IPS-15b (cell line): ENCODE data around the gene PRPF8.
"Not testable (repeated sequence)": the region's sequence is repeated elsewhere in the genome, so short reads cannot be mapped to it uniquely, and the experiment has no call there.

ENCODE experiments used
- H3K27me3 ChIP-seq: one replicate; pipeline ENCODE4 v1.6.1; 2013; ENCODE audit warnings: low read length; ENCODE audit not compliant: control insufficient read depth, insufficient read depth
- H3K36me3 ChIP-seq: one replicate; pipeline ENCODE4 v1.6.1; 2013; ENCODE audit warnings: low read length; ENCODE audit not compliant: control insufficient read depth, insufficient read depth
- H3K4me1 ChIP-seq: one replicate; pipeline ENCODE4 v1.6.1; 2013; ENCODE audit warnings: mild to moderate bottlenecking, low read length; ENCODE audit not compliant: control insufficient read depth, insufficient read depth
- H3K4me3 ChIP-seq: one replicate; pipeline ENCODE4 v1.5.1; 2013; ENCODE audit warnings: low read depth, low read length
- H3K9ac ChIP-seq: one replicate; pipeline ENCODE4 v1.6.1; 2013; ENCODE audit warnings: low read depth, mild to moderate bottlenecking, low read length
- H3K9me3 ChIP-seq: one replicate; pipeline ENCODE4 v1.6.1; 2013; ENCODE audit warnings: mild to moderate bottlenecking, low read length; ENCODE audit not compliant: control insufficient read depth, insufficient read depth

PRPF8 gene

GRCh38 chr17:1714427-1714979 is 29.8 kb upstream of the PRPF8 start:
- no peaks in the 10 kb centered on the region for H3K27me3 ChIP-seq
- H3K4me3 ChIP-seq = peak overlapping the region; percentile 84
- peak overlapping the region; percentile 54 for H3K9ac ChIP-seq

GRCh38 chr17:1713878-1714426 is 29.3 kb upstream of the PRPF8 start:
- Histone ChIP-seq H3K27me3 (no peaks in the 10 kb centered on the region), H3K9me3 (no peaks in the 10 kb centered on the region), H3K9ac (peak overlapping the region; percentile 54), H3K4me3 (peak overlapping the region; percentile 84), H3K36me3 (peaks cover 16% of the 10 kb centered on the region), H3K4me1 (peaks cover 8% of the 10 kb centered on the region)

More at GRCh38 chr17:1714427-1714979, 29.8 kb upstream of the PRPF8 start:
- Histone ChIP-seq H3K9me3 (no peaks in the 10 kb centered on the region), H3K36me3 (peaks cover 16% of the 10 kb centered on the region), H3K4me1 (peaks cover 8% of the 10 kb centered on the region)

GRCh38 chr17:1713160-1713877 is 28.7 kb upstream of the PRPF8 start:
- H3K9ac ChIP-seq = no peak overlapping the region
- H3K9me3 ChIP-seq = no peaks in the 10 kb centered on the region
- peaks cover 8% of the 10 kb centered on the region for H3K4me1 ChIP-seq
- H3K36me3 ChIP-seq = peaks cover 16% of the 10 kb centered on the region
- peak overlapping the region; percentile 84 for H3K4me3 ChIP-seq
- no peaks in the 10 kb centered on the region for H3K27me3 ChIP-seq

- Histone ChIP-seq H3K36me3 (peaks cover 16% of the 10 kb centered on the region), H3K27me3 (no peaks in the 10 kb centered on the region), H3K4me3 (no peak overlapping the region), H3K9ac (no peak overlapping the region), H3K9me3 (no peaks in the 10 kb centered on the region), H3K4me1 (peaks cover 6% of the 10 kb centered on the region)
These were observed 27.6 kb upstream of the PRPF8 start for GRCh38 chr17:1712271-1712670.

- Histone ChIP-seq H3K9ac (no peak overlapping the region), H3K9me3 (no peaks in the 10 kb centered on the region), H3K36me3 (peaks cover 16% of the 10 kb centered on the region), H3K4me1 (peaks cover 6% of the 10 kb centered on the region), H3K27me3 (no peaks in the 10 kb centered on the region), H3K4me3 (no peak overlapping the region)
These were observed 27.1 kb upstream of the PRPF8 start for GRCh38 chr17:1711804-1712203.

- H3K9ac ChIP-seq = no peak overlapping the region
- H3K4me1 ChIP-seq = peaks cover 6% of the 10 kb centered on the region
These were observed 26.3 kb upstream of the PRPF8 start for GRCh38 chr17:1710807-1711553.

GRCh38 chr17:1709971-1710806 is 25.5 kb upstream of the PRPF8 start, which contains the start of gene TLCD2:
Gene TLCD2, minus strand, starts transcription at chr17:1710377. Its CDS starts 135 bp downstream, at chr17:1710242.
- no peaks in the 10 kb centered on the region for H3K9me3 ChIP-seq
- H3K9ac ChIP-seq = no peak within 1 kb of the TSS
- H3K4me3 ChIP-seq = peak within 1 kb of the TSS; percentile 65
- H3K27me3 ChIP-seq = no peaks in the 10 kb centered on the region
- H3K4me1 ChIP-seq = peaks cover 6% of the 10 kb centered on the region
- H3K36me3 ChIP-seq = peaks cover 16% of the 10 kb centered on the region

More at GRCh38 chr17:1710807-1711553, 26.3 kb upstream of the PRPF8 start:
- Histone ChIP-seq H3K9me3 (no peaks in the 10 kb centered on the region), H3K27me3 (no peaks in the 10 kb centered on the region), H3K36me3 (peaks cover 16% of the 10 kb centered on the region), H3K4me3 (peak overlapping the region; percentile 65)

- H3K4me1 ChIP-seq = peaks cover 3% of the 10 kb centered on the region
- H3K27me3 ChIP-seq = no peaks in the 10 kb centered on the region
- H3K9me3 ChIP-seq = no peaks in the 10 kb centered on the region
- H3K36me3 ChIP-seq = peaks cover 16% of the 10 kb centered on the region
- H3K9ac ChIP-seq = no peak overlapping the region
- peak overlapping the region; percentile 65 for H3K4me3 ChIP-seq
These were observed 24.8 kb upstream of the PRPF8 start for GRCh38 chr17:1709403-1709951.

- H3K4me3 ChIP-seq, H3K27me3 ChIP-seq, H3K4me1 ChIP-seq, H3K9ac ChIP-seq, H3K9me3 ChIP-seq: not testable (repeated sequence)
- H3K36me3 ChIP-seq = peaks cover 16% of the 10 kb centered on the region
These were observed 24.2 kb upstream of the PRPF8 start for GRCh38 chr17:1708791-1709346.

- Histone ChIP-seq H3K9me3 (no peaks in the 10 kb centered on the region), H3K4me3 (no peak overlapping the region), H3K27me3 (no peaks in the 10 kb centered on the region), H3K4me1 (no peaks in the 10 kb centered on the region), H3K9ac (no peak overlapping the region), H3K36me3 (peaks cover 3% of the 10 kb centered on the region)
These were observed 22.4 kb upstream of the PRPF8 start for GRCh38 chr17:1707107-1707506.
